ENCODE data around the gene SLC25A33. TPM values are rescaled to one million over a fixed set of nuclear protein-coding genes. Genes with fewer than 3 reads are reported as not detected.

The SLC25A33 gene, protein sequence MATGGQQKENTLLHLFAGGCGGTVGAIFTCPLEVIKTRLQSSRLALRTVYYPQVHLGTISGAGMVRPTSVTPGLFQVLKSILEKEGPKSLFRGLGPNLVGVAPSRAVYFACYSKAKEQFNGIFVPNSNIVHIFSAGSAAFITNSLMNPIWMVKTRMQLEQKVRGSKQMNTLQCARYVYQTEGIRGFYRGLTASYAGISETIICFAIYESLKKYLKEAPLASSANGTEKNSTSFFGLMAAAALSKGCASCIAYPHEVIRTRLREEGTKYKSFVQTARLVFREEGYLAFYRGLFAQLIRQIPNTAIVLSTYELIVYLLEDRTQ
- total RNA-seq = 10 to 100 TPM in 1 of 4 donors, 1 to 10 TPM in 3; 4.9 to 12.5 (median 6.6) TPM

GRCh38 chr1:9539165-9539828, at the start of gene SLC25A33:
TSS of gene SLC25A33 (plus strand) at chr1:9539465. CDS start at chr1:9539692, 227 bp downstream.
- WGBS, 2 donors (ENCODE audit: low coverage in 1 of 2) = 0% methylated on average over 28 of the region's 92 CpGs; no CpG with 5 or more reads in 1 of the 2 donors
- Histone ChIP-seq H3K27ac (peak within 1 kb of the TSS; percentile 89 to 97 (median 94)), H3K4me3 (peak within 1 kb of the TSS; percentile 36 to 93 (median 66)), H3K27me3 (no peaks in the 10 kb centered on the region), H3K4me1 (peaks cover 7 to 42% (median 28%) of the 10 kb centered on the region in 4 donors), H3K9me3 (no peaks in the 10 kb centered on the region), H3K36me3 (no peaks in the 10 kb centered on the region)
- DNase-seq = peak; percentile 99
- TF ChIP-seq EP300 (IDR thresholded peaks at IDR 0.05; ENCODE audit: low read depth) (no peak), POLR2AphosphoS5 (IDR thresholded peaks at IDR 0.05) (peak; percentile 50 to 82 (median 76))
- intact Hi-C loops (cut with DNase I; ENCODE audit: low total_unique reads) (no loop called here), in situ Hi-C loops (cut with MboI; ENCODE audit: low pct_ligation_motif_present in 1 of 4, low pct_unique_long_range_greater_than_20kb in 1 of 4, low sequenced_read_pairs in 3 of 4) (no loop called here)

DNA sequence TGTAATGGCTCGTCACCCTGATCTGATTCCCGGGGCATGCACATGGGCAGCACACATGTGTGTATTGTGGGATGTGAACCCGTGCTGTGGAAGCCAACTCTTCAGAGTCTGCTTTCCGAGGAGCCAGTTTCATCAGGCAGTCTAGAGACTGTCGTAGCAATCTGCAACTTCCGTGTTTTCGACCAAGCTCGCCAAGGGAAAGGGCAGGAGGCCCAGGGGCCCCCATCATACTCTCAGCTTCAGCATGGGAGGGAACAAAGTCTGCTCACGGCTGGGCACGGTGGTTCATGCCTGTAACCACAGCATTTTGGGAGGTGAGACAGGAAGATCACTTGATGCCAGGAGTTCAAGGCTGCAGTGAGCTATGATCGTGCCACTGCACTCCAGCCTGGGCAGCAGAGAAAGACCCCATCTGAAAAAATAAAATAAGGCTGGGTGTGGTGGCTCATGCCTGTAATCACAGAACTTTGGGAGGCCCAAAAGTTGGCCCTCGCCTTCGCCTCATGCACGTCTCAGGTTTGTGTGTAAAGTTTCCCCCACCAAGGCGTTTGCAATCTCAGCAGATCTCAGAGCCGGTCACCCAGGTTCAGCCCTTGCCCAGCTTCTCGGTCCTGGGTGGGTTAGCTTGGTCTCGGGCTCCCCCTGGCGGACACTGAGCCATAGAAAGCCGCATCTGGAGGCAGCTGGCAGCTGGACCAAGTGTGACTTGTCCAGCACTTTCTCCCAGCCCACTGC, 48.5 kb upstream of the SLC25A33 start:
- H3K4me3 ChIP-seq = no peak overlapping the region
- peak; percentile 94 for DNase-seq
- no peak overlapping the region for H3K27ac ChIP-seq
- no peaks in the 10 kb centered on the region for H3K36me3 ChIP-seq
- WGBS, 2 donors (ENCODE audit: low coverage in 1 of 2) = 41 to 60% methylated on average over 1 to 18 of the region's 20 CpGs
- in situ Hi-C loops (cut with MboI; ENCODE audit: low pct_ligation_motif_present in 1 of 4, low pct_unique_long_range_greater_than_20kb in 1 of 4, low sequenced_read_pairs in 3 of 4) (loop anchor here in 3 of 4 donors (10.0 to 25.0 kb wide), 3 partner anchors 84 to 378 kb away; no protein-coding TSS in a partner anchor), intact Hi-C loops (cut with DNase I; ENCODE audit: low total_unique reads) (loop anchor here (2.0 kb wide), 1 partner anchor 204 kb away; no protein-coding TSS in a partner anchor)
- no peaks in the 10 kb centered on the region for H3K9me3 ChIP-seq
- H3K4me1 ChIP-seq = peaks cover 3 to 13% (median 6%) of the 10 kb centered on the region in 4 donors
- TF ChIP-seq POLR2A (IDR thresholded peaks at IDR 0.05) (no peak), POLR2AphosphoS5 (IDR thresholded peaks at IDR 0.05) (peak in 1 of 3 donors; percentile 30), EP300 (IDR thresholded peaks at IDR 0.05; ENCODE audit: low read depth) (no peak)
- TF ChIP-seq, protein P1, sequence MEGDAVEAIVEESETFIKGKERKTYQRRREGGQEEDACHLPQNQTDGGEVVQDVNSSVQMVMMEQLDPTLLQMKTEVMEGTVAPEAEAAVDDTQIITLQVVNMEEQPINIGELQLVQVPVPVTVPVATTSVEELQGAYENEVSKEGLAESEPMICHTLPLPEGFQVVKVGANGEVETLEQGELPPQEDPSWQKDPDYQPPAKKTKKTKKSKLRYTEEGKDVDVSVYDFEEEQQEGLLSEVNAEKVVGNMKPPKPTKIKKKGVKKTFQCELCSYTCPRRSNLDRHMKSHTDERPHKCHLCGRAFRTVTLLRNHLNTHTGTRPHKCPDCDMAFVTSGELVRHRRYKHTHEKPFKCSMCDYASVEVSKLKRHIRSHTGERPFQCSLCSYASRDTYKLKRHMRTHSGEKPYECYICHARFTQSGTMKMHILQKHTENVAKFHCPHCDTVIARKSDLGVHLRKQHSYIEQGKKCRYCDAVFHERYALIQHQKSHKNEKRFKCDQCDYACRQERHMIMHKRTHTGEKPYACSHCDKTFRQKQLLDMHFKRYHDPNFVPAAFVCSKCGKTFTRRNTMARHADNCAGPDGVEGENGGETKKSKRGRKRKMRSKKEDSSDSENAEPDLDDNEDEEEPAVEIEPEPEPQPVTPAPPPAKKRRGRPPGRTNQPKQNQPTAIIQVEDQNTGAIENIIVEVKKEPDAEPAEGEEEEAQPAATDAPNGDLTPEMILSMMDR (IDR thresholded peaks at IDR 0.05) = peak; percentile 82 to 93 (median 89)
- no peaks in the 10 kb centered on the region for H3K27me3 ChIP-seq

DNA sequence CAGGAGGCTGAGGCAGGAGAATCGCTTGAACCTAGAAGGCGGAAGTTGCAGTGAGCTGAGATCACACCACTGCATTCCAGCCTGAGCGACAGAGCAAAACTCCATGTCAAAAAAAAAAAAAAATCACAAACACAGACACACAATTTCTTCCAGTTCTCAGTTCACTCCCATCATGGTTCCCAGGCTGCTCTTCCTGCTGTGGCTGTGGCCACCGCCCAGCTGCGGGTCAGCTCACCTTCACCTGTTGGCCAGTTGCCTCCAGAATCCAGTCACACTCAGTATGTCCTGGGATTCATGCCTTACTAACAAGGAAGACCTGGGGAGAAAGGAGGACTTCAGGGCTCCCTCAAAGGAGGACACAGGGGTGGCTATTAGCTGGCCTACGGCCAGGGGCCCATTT, 45.9 kb upstream of the SLC25A33 start:
- DNase-seq = no peak
- Histone ChIP-seq H3K9me3 (no peaks in the 10 kb centered on the region), H3K4me1 (peaks cover 3 to 13% (median 6%) of the 10 kb centered on the region in 4 donors), H3K36me3 (no peaks in the 10 kb centered on the region), H3K27me3 (no peaks in the 10 kb centered on the region), H3K4me3 (no peak overlapping the region), H3K27ac (no peak overlapping the region)
- TF ChIP-seq POLR2AphosphoS5 (IDR thresholded peaks at IDR 0.05) (no peak), POLR2A (IDR thresholded peaks at IDR 0.05) (no peak), EP300 (IDR thresholded peaks at IDR 0.05; ENCODE audit: low read depth) (no peak)
- 93% methylated on average over 6 of the region's 6 CpGs; no CpG with 5 or more reads in 1 of the 2 donors for WGBS, 2 donors (ENCODE audit: low coverage in 1 of 2)
- intact Hi-C loops (cut with DNase I; ENCODE audit: low total_unique reads) = no loop called here
- in situ Hi-C loops (cut with MboI; ENCODE audit: low pct_ligation_motif_present in 1 of 4, low pct_unique_long_range_greater_than_20kb in 1 of 4, low sequenced_read_pairs in 3 of 4) = loop anchor here in 3 of 4 donors (10.0 to 25.0 kb wide), 3 partner anchors 81 to 381 kb away; no protein-coding TSS in a partner anchor

DNA sequence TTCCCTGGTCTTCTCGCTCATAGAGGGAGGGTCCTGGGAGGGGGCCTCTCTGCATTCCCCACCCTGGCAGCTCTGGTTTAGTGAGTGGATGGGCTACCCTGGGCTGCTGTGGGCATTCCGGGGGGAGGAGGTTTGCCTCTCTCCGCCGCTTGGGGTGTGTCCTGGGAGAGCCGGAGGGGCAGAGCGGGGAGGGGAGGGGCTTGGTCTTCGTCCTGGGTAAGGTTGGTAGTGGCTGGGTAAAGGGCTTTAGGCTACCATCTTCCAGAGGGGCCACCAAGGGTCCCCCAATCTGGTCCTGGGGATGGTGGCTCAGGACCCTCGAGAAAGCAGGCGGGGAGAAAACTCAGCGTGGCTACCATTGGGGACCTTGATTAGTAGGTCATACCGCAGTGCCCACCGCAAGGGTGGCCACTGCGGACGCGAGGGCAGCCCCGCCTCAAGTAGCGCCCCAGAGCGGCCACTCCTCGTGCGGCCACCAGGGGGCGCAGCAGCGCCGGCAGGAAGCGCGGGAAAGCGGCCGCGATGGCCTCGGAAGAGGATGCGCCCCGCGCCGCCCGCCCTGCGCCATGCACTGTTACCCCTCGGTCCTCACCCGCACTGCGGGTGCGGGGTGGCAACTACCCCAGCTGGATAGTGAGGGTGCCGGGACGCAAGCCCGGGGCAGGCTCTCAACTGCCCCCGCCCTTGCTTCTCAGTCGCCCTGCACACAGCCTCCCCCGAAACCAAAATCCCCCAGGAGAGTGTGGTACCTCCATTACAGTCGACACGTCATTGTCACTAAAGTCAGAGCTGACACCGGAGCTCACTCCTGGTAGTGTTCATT, 44.1 kb upstream of the SLC25A33 start:
- Histone ChIP-seq H3K27me3 (no peaks in the 10 kb centered on the region), H3K4me3 (peak overlapping the region in 1 of 4 donors; percentile 35), H3K9me3 (no peaks in the 10 kb centered on the region), H3K27ac (no peak overlapping the region), H3K36me3 (no peaks in the 10 kb centered on the region), H3K4me1 (peaks cover 3 to 13% (median 6%) of the 10 kb centered on the region in 4 donors)
- intact Hi-C loops (cut with DNase I; ENCODE audit: low total_unique reads) (loop anchor here (1.0 kb wide), 1 partner anchor 78 kb away; no protein-coding TSS in a partner anchor), in situ Hi-C loops (cut with MboI; ENCODE audit: low pct_ligation_motif_present in 1 of 4, low pct_unique_long_range_greater_than_20kb in 1 of 4, low sequenced_read_pairs in 3 of 4) (loop anchor here in 3 of 4 donors (10.0 to 25.0 kb wide), 3 partner anchors 80 to 383 kb away; no protein-coding TSS in a partner anchor)
- peak; percentile 58 for DNase-seq
- 8 to 60% methylated on average over 1 to 46 of the region's 48 CpGs for WGBS, 2 donors (ENCODE audit: low coverage in 1 of 2)
- TF ChIP-seq, protein P1 (IDR thresholded peaks at IDR 0.05) = peak; percentile 90 to 99 (median 99)
- no peak for TF ChIP-seq POLR2AphosphoS5 (IDR thresholded peaks at IDR 0.05)

Measured in transverse colon (tissue), 4 donors.